SH-SY5Y (cell line): ENCODE results near the gene CACNA2D2.

ENCODE experiments used
- GATA2 ChIP-seq: IDR thresholded peaks from 2 replicates; pipeline ENCODE4 v1.6.1; 2011; ENCODE audit warnings: mild to moderate bottlenecking, low read depth, low read length
- GATA3 ChIP-seq: IDR thresholded peaks from 2 replicates; pipeline ENCODE4 v1.6.1; 2011; ENCODE audit warnings: low read depth, mild to moderate bottlenecking, low read length, moderate library complexity

- TF ChIP-seq GATA2, result no peak
- TF ChIP-seq GATA3, result no peak
These were observed 45.8 kb upstream of the CACNA2D2 start for GRCh38 chr3:50549226-50549625.
